HCT116 (cell line): ENCODE measurements around the gene AMBP. TPM values are rescaled to one million over a fixed set of nuclear protein-coding genes. Genes with fewer than 3 reads are reported as not detected.

ENCODE experiments used
- ATAC-seq: fragments of 200-7000 bp; cut with Tn5 transposase; 2 replicates; pipeline ENCODE4 v1.9.1; 2020; ENCODE audit warnings: mild to moderate bottlenecking, moderate library complexity
- BruUV-seq: library from RNA; stranded (reverse); fragments of 400-500 nt; replicated peaks from 2 replicates; lab custom pipeline; 2021; lab: Mats Ljungman, UMichigan
- CTCF ChIA-PET: fragments of 300-600 bp; sonication (Branson Sonifier 250); formaldehyde crosslinking; loops from one replicate; lab custom pipeline; 2021; ENCODE audit warnings: antibody characterized with exemption; lab: Charles Lee
- POLR2A ChIA-PET: fragments of 300-600, 350-600 bp; sonication (Branson Sonifier 250); formaldehyde crosslinking; loops from one replicate; lab custom pipeline; 2021; ENCODE audit warnings: antibody characterized with exemption; lab: Charles Lee
- RAD21 ChIA-PET, 2 experiments: fragments of 300-600 bp; sonication (Branson Sonifier 250); formaldehyde crosslinking; loops; one replicate each; lab custom pipeline; 2023; ENCODE audit warnings: low total read pairs in 2 of 2; ENCODE audit not compliant: uncharacterized antibody in 2 of 2, unreplicated experiment in 2 of 2, low non-redundant PET in 1 of 2; lab: Charles Lee
- DNase-seq: peaks from one replicate; pipeline ENCODE4 v3.0.0-alpha.2; 2010; ENCODE audit warnings: low read depth, low spot score
- H2AFZ ChIP-seq: fragments of 200-600 bp; shearing (Covaris generic), sonication (generic); 2 replicates; pipeline ENCODE4 v1.6.1; 2017; ENCODE audit warnings: low read depth, mixed run types, mixed read lengths, antibody characterized with exemption, low read length; ENCODE audit not compliant: poor library complexity, severe bottlenecking
- H3K27ac ChIP-seq: 2 replicates; pipeline ENCODE4 v1.5.1; 2012; ENCODE audit warnings: low read depth, low read length
- H3K27me3 ChIP-seq: fragments of 200-600 bp; sonication (generic); 2 replicates; pipeline ENCODE4 v1.6.1; 2016; ENCODE audit warnings: mixed run types, low read length, mixed read lengths; ENCODE audit not compliant: insufficient read depth
- H3K36me3 ChIP-seq, 2 experiments: fragments of 200-500 bp in 1 of 2; fragments of 200-600 bp in 1 of 2; sonication (Bioruptor generic) in 1 of 2; sonication (generic) in 1 of 2; 2 replicates each; pipeline versions ENCODE4 v1.5.1 to v1.6.1; 2014 to 2016; ENCODE audit warnings: low read length in 2 of 2, inconsistent platforms in 1 of 2, mixed read lengths in 1 of 2, mixed run types in 1 of 2; ENCODE audit not compliant: insufficient read depth in 2 of 2, control insufficient read depth in 1 of 2
- H3K4me1 ChIP-seq, 2 experiments: fragments of 200-600 bp in 1 of 2; sonication (generic) in 1 of 2; 2 replicates each; pipeline versions ENCODE4 v1.5.1 to v1.6.1; 2012 to 2017; ENCODE audit warnings: low read length in 2 of 2, inconsistent platforms in 1 of 2, mild to moderate bottlenecking in 1 of 2, mixed read lengths in 1 of 2, mixed run types in 1 of 2, moderate library complexity in 1 of 2; ENCODE audit not compliant: insufficient read depth in 2 of 2, control insufficient read depth in 1 of 2
- H3K4me2 ChIP-seq: fragments of 200-600 bp; sonication (generic); 2 replicates; pipeline ENCODE4 v1.6.1; 2017; ENCODE audit warnings: mixed run types, low read length, mixed read lengths
- H3K4me3 ChIP-seq, 2 experiments: fragments of 200-600 bp in 1 of 2; sonication (generic) in 1 of 2; replicated peaks in 1 of 2; 2 replicates each; pipeline ENCODE4 v1.5.1; 2011 to 2016; ENCODE audit warnings: low read length in 2 of 2, control low read depth in 1 of 2, low read depth in 1 of 2, mild to moderate bottlenecking in 1 of 2, mixed read lengths in 1 of 2, mixed run types in 1 of 2
- H3K79me2 ChIP-seq: fragments of 200-600 bp; sonication (generic); 2 replicates; pipeline ENCODE4 v1.6.1; 2017; ENCODE audit warnings: mild to moderate bottlenecking, mixed run types, low read length, moderate library complexity, mixed read lengths; ENCODE audit not compliant: insufficient read depth
- H3K9ac ChIP-seq: fragments of 200-600 bp; sonication (generic); 2 replicates; pipeline ENCODE4 v1.6.1; 2016; ENCODE audit warnings: low read length, mixed read lengths
- H3K9me2 ChIP-seq: fragments of 200-600 bp; sonication (generic), shearing (Covaris generic); 2 replicates; pipeline ENCODE4 v1.6.1; 2017; ENCODE audit warnings: mixed run types, mild to moderate bottlenecking, moderate library complexity; ENCODE audit not compliant: insufficient read depth
- H3K9me3 ChIP-seq, 2 experiments: fragments of 200-500 bp in 1 of 2; fragments of 200-600 bp in 1 of 2; sonication (Bioruptor generic) in 1 of 2; sonication (generic) in 1 of 2; 2 replicates each; pipeline ENCODE4 v1.6.1; 2014 to 2017; ENCODE audit warnings: low read length in 2 of 2, mixed read lengths in 2 of 2, inconsistent platforms in 1 of 2, low read depth in 1 of 2, mild to moderate bottlenecking in 1 of 2, mixed run types in 1 of 2, moderate library complexity in 1 of 2; ENCODE audit not compliant: control insufficient read depth in 1 of 2, insufficient read depth in 1 of 2
- H4K20me1 ChIP-seq: fragments of 200-600 bp; sonication (generic), shearing (Covaris generic); 2 replicates; pipeline ENCODE4 v1.6.1; 2017; ENCODE audit warnings: mixed run types, mild to moderate bottlenecking, moderate library complexity; ENCODE audit not compliant: insufficient read depth
- EGR1 ChIP-seq: IDR thresholded peaks from 2 replicates; pipeline ENCODE4 v1.6.1; 2012; ENCODE audit warnings: low read depth
- ELF1 ChIP-seq: IDR thresholded peaks from 2 replicates; pipeline ENCODE4 v1.6.1; 2012; ENCODE audit warnings: low read depth, borderline replicate concordance
- EZH2phosphoT487 ChIP-seq: fragments of 200-600 bp; IDR thresholded peaks from 2 replicates; pipeline ENCODE4 v1.6.1; 2018; ENCODE audit warnings: antibody characterized with exemption, borderline replicate concordance
- POLR2AphosphoS5 ChIP-seq: IDR thresholded peaks from 2 replicates; pipeline ENCODE4 v1.6.1; 2011; ENCODE audit warnings: mild to moderate bottlenecking, low read depth, low read length, moderate library complexity
- RAD21 ChIP-seq: IDR thresholded peaks from 2 replicates; pipeline ENCODE4 v1.6.1; 2012; ENCODE audit warnings: low read depth, mild to moderate bottlenecking
- SIN3A ChIP-seq: IDR thresholded peaks from 2 replicates; pipeline ENCODE4 v1.6.1; 2012; ENCODE audit warnings: low read depth
- SP1 ChIP-seq: IDR thresholded peaks from 2 replicates; pipeline ENCODE4 v1.6.1; 2012; ENCODE audit warnings: low read depth
- TCF7L2 ChIP-seq: IDR thresholded peaks from 2 replicates; pipeline ENCODE4 v1.7.0; 2011; ENCODE audit warnings: borderline replicate concordance, inconsistent platforms; ENCODE audit not compliant: insufficient read depth, insufficient read length; ENCODE audit errors: extremely low read depth
- YY1 ChIP-seq: IDR thresholded peaks from 2 replicates; pipeline ENCODE4 v1.6.1; 2011; ENCODE audit warnings: low read length, low read depth, moderate library complexity, mild to moderate bottlenecking; ENCODE audit not compliant: insufficient replicate concordance; ENCODE audit errors: extremely low read depth
- intact Hi-C: fragments of 100-400 bp; cut with micrococcal nuclease; formaldehyde crosslinking; loops from 2 replicates; pipeline ENCODE4 v1.10.0; 2022
- total RNA-seq: library from RNA; stranded (reverse); gene quantifications from one replicate; pipeline ENCODE4 v1.2.1, GENCODE V29; 2021; ENCODE audit not compliant: unreplicated experiment
- TF ChIP-seq, protein P1 (sequence below): IDR thresholded peaks from 2 replicates; pipeline ENCODE4 v1.6.1; 2011; ENCODE audit warnings: mild to moderate bottlenecking, low read length, moderate library complexity; ENCODE audit not compliant: insufficient replicate concordance; ENCODE audit errors: extremely low read depth
- TF ChIP-seq, protein P2 (sequence below), 3 experiments: fragments of 200-600 bp in 1 of 3; sonication (generic) in 1 of 3; IDR thresholded peaks in 2 of 3; conservative IDR thresholded peaks in 1 of 3; 2 replicates each; pipeline ENCODE4 v1.5.1; 2012 to 2017; ENCODE audit warnings: low read depth in 2 of 3, low read length in 2 of 3, antibody characterized with exemption in 1 of 3, borderline replicate concordance in 1 of 3, control low read depth in 1 of 3, mild to moderate bottlenecking in 1 of 3, mixed read lengths in 1 of 3, mixed run types in 1 of 3, moderate library complexity in 1 of 3; ENCODE audit not compliant: insufficient read depth in 1 of 3

The AMBP gene
- total RNA-seq, 1 experiment from 2014 or later, result 1.9 TPM

- Histone ChIP-seq H4K20me1 (no peaks in the 10 kb centered on the region), H3K9ac (no peak overlapping the region), H3K4me3 (no peak overlapping the region), H3K36me3 (no peaks in the 10 kb centered on the region), H2AFZ (no peak overlapping the region), H3K27me3 (no peaks in the 10 kb centered on the region), H3K4me1 (no peaks in the 10 kb centered on the region), H3K9me2 (no peaks in the 10 kb centered on the region), H3K79me2 (no peaks in the 10 kb centered on the region), H3K4me2 (no peak overlapping the region), H3K9me3 (no peaks in the 10 kb centered on the region), H3K27ac (no peak overlapping the region)
- TF ChIP-seq TCF7L2, result no peak
- TF ChIP-seq, protein P1, sequence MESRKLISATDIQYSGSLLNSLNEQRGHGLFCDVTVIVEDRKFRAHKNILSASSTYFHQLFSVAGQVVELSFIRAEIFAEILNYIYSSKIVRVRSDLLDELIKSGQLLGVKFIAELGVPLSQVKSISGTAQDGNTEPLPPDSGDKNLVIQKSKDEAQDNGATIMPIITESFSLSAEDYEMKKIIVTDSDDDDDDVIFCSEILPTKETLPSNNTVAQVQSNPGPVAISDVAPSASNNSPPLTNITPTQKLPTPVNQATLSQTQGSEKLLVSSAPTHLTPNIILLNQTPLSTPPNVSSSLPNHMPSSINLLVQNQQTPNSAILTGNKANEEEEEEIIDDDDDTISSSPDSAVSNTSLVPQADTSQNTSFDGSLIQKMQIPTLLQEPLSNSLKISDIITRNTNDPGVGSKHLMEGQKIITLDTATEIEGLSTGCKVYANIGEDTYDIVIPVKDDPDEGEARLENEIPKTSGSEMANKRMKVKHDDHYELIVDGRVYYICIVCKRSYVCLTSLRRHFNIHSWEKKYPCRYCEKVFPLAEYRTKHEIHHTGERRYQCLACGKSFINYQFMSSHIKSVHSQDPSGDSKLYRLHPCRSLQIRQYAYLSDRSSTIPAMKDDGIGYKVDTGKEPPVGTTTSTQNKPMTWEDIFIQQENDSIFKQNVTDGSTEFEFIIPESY, result no peak
- no peak for TF ChIP-seq EGR1
- TF ChIP-seq SP1, result no peak
- TF ChIP-seq, protein P2, sequence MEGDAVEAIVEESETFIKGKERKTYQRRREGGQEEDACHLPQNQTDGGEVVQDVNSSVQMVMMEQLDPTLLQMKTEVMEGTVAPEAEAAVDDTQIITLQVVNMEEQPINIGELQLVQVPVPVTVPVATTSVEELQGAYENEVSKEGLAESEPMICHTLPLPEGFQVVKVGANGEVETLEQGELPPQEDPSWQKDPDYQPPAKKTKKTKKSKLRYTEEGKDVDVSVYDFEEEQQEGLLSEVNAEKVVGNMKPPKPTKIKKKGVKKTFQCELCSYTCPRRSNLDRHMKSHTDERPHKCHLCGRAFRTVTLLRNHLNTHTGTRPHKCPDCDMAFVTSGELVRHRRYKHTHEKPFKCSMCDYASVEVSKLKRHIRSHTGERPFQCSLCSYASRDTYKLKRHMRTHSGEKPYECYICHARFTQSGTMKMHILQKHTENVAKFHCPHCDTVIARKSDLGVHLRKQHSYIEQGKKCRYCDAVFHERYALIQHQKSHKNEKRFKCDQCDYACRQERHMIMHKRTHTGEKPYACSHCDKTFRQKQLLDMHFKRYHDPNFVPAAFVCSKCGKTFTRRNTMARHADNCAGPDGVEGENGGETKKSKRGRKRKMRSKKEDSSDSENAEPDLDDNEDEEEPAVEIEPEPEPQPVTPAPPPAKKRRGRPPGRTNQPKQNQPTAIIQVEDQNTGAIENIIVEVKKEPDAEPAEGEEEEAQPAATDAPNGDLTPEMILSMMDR (IDR thresholded peaks at IDR 0.05 in 2 of 3, conservative IDR thresholded peaks at IDR 0.05 in 1 of 3; ENCODE audit: borderline replicate concordance in 1 of 3, insufficient read depth in 1 of 3, low read depth in 2 of 3, low read length in 2 of 3), result no peak
- TF ChIP-seq ELF1, result no peak
- TF ChIP-seq RAD21, result no peak
- TF ChIP-seq SIN3A, result no peak
- TF ChIP-seq EZH2phosphoT487, result no peak
- no peak for TF ChIP-seq POLR2AphosphoS5
- no peak for TF ChIP-seq YY1
- ATAC-seq (no peak), DNase-seq (no peak)
- intact Hi-C loops, result no loop called here
- BruUV-seq, result no TSS peak
- RAD21 ChIA-PET, result no interaction called here
- CTCF ChIA-PET, result no interaction called here
- POLR2A ChIA-PET, result no interaction called here
Observed at GRCh38 chr9:114035845-114036801, 42.0 kb downstream of the AMBP start.
